HG03066 (cell line): ENCODE data around the gene SNAPC3.
"Not testable (repeated sequence)": the region's sequence is repeated elsewhere in the genome, so short reads cannot be mapped to it uniquely, and the experiment has no call there.

ENCODE experiments used
- ATAC-seq: cut with Tn5 transposase; IDR thresholded peaks from one replicate; pipeline ENCODE4 v1.9.1; 2021; ENCODE audit warnings: low read depth; ENCODE audit not compliant: unreplicated experiment

The SNAPC3 gene

GRCh38 chr9:15422372-15423230 lies at the start of gene SNAPC3:
Gene SNAPC3, plus strand, starts transcription at chr9:15422876. Its CDS starts 4 bp downstream, at chr9:15422880.
- peak; percentile 94 for ATAC-seq

GRCh38 chr9:15373881-15374280 lies 48.8 kb upstream of the SNAPC3 start:
- ATAC-seq: no peak

DNA sequence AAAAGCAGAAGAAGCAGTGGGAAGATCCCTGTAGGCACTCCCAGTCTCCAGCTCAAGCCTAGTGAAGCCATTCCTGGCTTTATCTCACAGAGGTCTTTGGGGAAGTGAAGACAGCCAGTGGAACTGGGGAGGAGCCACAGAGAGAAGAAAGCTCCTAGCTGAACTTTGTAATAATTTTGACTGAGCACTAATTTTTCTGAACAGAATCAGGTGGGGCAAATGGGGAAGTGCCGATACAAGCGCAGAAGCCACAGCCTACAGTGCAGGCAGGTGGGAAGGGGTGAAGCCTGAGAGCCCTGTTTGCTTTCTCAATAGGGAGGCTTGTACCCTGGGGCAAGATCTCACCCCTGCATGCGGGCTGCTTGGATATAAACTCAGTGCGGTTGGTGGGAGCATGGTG lies 48.4 kb upstream of the SNAPC3 start:
- ATAC-seq: no peak

DNA sequence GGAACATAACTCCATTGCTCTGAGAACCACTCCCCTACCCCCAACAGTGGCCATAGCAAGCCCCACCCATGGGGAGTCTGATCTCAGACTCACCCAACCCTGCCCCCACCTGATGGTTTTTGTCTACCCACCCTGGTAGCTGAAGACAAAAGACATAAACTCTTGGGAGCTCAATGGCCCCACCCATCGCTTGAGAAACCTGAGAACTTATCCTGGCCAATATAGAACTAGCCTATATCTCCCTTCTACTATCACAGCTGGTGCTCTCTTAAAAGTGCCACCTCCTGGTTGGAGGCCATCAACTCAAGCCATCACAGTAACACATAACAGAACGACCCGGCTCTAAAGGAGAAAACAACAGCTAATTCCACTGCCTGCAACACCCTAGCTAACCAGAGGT lies 47.9 kb upstream of the SNAPC3 start:
- ATAC-seq: no peak

DNA sequence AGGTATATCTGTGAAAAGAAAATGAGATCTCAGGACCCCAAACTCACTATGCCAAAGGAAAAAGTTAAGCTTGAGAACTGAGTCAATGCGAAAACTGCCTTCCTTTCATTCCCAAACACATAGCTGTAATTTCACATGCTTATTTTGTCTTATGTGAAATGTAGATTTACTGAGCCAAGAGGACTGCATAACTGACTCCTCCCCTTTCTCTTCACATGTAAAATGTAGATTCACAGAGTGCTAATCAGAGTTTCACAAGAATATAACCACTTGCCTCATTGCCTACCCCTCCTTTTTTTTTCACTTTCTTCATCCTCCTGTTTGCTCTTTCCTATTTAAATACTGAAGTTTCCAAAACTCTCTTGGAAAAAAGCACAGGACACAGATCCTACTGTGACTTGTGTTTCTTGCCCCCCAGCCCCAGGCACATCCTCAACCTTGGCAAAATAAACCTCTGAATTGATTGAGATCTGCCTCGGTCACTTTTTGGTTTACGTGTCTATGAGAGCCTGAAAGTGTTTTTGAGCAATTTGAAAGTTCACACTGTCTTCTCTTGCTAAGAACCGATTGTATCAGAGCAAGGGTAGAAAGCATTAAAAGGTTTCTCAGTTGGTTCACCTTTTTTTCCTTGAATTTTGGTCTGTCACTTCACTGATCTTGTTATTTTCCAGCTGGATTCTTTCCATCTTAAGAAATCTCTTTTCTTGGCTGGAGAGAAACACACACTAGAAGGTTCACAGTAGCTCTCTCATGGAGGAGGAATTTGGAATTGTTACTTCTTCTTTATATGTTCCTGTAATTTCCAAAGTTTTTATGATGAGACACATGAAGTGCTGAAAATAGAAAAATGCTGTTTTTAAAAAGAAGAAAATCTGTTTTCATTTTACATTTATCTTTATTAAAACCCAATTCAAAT lies 44.8 kb upstream of the SNAPC3 start:
- ATAC-seq: no peak

GRCh38 chr9:15379317-15379716 lies 43.4 kb upstream of the SNAPC3 start:
- ATAC-seq: not testable (repeated sequence)

DNA sequence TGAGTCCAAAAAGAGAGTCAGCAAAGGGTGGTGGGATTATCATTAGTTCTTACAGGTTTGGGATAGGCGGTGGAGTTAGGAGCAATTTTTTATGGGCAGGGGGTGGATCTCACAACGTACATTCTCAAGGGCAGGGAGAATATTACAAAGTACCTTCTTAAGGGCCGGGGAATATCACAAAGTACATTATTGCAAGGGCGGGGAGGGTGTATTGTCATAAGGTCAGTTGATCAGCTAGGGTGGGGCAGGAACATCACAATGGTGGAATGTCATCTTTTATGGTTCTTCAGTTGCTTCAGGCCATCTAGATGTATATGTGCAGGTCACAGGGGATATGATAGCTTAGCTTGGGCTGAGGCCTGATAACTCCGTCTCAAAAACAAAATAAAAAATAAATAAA lies 42.8 kb upstream of the SNAPC3 start:
- ATAC-seq: not testable (repeated sequence)

GRCh38 chr9:15381491-15381890 lies 41.2 kb upstream of the SNAPC3 start:
- no peak for ATAC-seq

- ATAC-seq: no peak
Measured at GRCh38 chr9:15386465-15386864, 36.2 kb upstream of the SNAPC3 start.

- no peak for ATAC-seq
Measured at GRCh38 chr9:15389173-15389572, 33.5 kb upstream of the SNAPC3 start.

DNA sequence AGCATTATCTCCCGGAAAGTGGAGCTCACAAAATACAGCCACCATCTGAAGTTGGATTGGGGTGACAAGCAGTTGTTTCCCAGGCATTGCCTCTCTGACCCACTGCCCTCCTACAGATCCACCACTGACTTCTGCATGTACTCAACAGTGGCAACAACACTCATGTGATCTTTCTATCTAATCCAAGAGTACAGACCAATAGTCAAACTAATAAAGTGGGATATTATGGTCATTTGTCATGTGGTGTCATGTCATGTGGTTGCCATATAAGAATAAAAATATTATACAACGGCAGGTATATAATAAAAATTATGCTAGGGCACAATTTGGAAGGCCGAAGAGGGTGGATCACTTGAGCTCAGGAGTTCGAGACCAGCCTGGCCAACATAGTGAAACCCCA lies 33.0 kb upstream of the SNAPC3 start:
- no peak for ATAC-seq

DNA sequence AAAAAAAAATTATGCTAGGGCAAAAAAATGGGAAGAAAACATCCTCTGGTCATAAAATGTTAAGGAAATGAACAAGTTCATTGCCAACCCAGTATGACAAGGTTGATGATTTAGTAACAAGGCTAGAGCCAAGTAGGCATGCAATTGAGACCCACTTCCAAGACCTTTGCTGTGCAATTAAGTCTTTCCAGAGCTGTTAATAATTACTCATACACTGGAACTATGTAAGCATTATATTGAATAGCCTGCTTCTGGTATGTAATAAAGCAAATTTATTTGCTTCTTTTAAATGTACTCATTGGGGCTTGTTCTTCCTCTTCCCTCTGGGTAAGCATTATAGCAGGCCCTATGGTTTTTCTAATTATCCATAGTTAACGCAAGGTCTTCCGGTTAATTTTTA lies 32.5 kb upstream of the SNAPC3 start:
- no peak for ATAC-seq

- no peak for ATAC-seq
Measured at GRCh38 chr9:15392363-15392762, 30.3 kb upstream of the SNAPC3 start.

DNA sequence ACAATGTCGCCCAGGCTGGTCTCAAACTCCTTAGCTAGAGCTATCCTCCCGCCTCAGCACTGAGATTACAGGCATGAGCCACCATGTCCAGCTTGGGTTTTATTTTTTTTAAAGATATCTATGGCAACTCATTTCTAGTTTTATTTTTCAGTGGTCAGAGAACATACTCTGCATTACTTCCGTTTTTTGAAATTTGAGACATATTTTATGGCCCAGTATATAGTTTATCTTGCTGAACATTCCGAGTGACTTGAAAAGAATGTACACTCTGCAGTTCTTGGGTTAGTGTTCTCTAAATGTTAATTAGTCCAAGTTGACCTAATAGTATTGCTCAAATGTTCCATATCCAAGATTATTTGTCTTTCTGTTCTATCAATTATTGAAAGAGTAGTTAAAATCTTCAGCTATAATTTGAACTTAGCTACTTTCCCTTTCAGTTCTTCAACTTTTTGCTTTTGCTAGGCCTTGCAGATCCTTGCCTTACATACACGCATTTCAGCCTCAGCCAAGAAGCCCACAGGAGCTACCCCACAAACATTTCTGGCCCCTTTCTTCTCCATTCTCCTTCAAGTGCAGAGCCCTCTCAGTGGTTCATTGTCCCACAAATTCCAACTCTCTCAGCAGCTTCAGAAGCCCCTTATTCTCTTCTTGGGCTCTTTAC lies 22.3 kb upstream of the SNAPC3 start:
- no peak for ATAC-seq

DNA sequence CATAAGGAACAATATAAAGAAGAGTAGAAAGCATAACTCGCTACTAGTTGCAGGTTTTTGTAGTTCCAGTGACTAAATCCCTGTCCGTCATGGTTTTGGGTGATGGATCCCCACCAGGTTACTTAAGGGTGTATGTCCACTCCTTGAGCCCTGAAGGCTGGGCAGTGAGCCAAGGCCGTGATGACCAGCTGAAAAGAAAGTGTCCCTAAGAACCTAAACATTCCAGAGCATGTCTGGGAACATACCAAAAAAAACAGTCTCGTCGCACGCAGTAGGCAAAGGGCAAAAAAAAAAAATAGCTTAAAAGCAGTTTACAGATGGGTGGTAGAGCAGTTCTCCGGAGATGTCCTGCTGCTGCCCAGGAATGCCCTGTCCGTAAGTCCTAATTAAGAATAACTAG lies 21.4 kb upstream of the SNAPC3 start:
- no peak for ATAC-seq

- ATAC-seq: no peak
Measured at GRCh38 chr9:15403155-15403554, 19.5 kb upstream of the SNAPC3 start.

- no peak for ATAC-seq
Measured at GRCh38 chr9:15404171-15404570, 18.5 kb upstream of the SNAPC3 start.

DNA sequence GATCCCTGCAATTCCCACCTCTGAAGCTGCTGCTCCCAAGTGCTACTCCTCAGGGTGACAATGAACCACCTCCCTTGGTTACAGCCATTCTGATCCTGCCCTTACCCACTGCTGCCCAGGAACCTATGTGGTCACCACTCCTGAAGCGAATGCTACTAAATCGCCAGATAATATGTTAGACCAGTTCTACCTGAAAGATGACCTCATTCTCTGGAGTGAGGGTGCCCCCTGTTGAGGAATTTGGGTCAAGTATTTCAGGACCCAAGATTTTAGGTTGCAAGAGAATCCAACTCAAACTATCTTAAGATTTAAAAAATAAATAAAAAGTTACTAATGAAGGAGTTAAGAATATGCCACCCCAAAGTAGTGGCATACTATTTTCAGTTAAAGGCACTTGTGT lies 5.8 kb upstream of the SNAPC3 start:
- no peak for ATAC-seq

DNA sequence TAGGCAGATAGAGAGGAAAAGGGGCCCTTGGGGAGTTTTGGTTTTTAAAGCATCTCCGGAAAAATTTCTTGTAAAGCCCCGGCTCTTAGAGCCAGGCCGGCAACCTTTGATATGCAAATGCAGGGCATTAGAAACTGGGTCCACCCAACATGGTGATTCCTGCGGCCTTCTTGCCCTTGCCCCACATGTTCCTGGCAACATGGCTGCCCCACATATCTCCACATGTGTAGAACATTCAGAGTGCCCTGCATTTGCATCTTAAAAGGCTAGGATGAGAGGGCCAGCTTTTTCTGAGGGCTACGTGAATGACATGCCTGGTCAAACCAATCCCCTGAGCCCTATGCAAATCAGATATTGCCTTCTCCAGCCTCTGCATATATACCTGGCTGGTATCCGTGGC lies 5.0 kb upstream of the SNAPC3 start:
- no peak for ATAC-seq

GRCh38 chr9:15420796-15421195 lies 1.9 kb upstream of the SNAPC3 start:
- ATAC-seq: no peak

GRCh38 chr9:15421532-15421931 lies 1.1 kb upstream of the SNAPC3 start:
- no peak for ATAC-seq
